IMR-90 (cell line): Measurements from ENCODE around the gene ARF1. TPM values are rescaled to one million over a fixed set of nuclear protein-coding genes. Genes with fewer than 3 reads are reported as not detected.
A peak's percentile ranks its signal among the peaks of the same experiment; 100 is the strongest.

ENCODE experiments used
- ATAC-seq: fragments of 200-7000 bp; cut with Tn5 transposase; 2 replicates; pipeline ENCODE4 v1.9.1; 2020; ENCODE audit warnings: low read depth, mild to moderate bottlenecking, moderate library complexity
- BruUV-seq: library from RNA; stranded (reverse); fragments of 400-500 nt; replicated peaks from 2 replicates; lab custom pipeline; 2021; lab: Mats Ljungman, UMichigan
- CTCF ChIA-PET: fragments of 300-600 bp; formaldehyde crosslinking; extraction: SDS; loops from one replicate; lab custom pipeline; 2021; ENCODE audit warnings: antibody characterized with exemption; lab: Yijun Ruan, JAX
- POLR2A ChIA-PET: fragments of 300-600 bp; sonication (Branson Sonifier 250); formaldehyde crosslinking; loops from one replicate; lab custom pipeline; 2022; ENCODE audit warnings: antibody characterized with exemption; ENCODE audit not compliant: unreplicated experiment; lab: Charles Lee
- DNase-seq: peaks from one replicate; pipeline ENCODE4 v3.0.0; 2013
- H2AFZ ChIP-seq: replicated peaks from 2 replicates; pipeline ENCODE3; 2013; ENCODE audit warnings: low read length, mild to moderate bottlenecking; ENCODE audit not compliant: poor library complexity
- H2AK5ac ChIP-seq: 2 replicates; pipeline ENCODE4 v1.6.1; 2013; ENCODE audit warnings: low read depth, low read length, inconsistent platforms
- H2AK9ac ChIP-seq: replicated peaks from 2 replicates; pipeline ENCODE3; 2013; ENCODE audit warnings: mild to moderate bottlenecking, low read depth, low read length, moderate library complexity; ENCODE audit not compliant: poor library complexity
- H2BK120ac ChIP-seq: 2 replicates; pipeline ENCODE4 v1.6.1; 2013; ENCODE audit warnings: low read depth, low read length, inconsistent platforms
- H2BK15ac ChIP-seq: 3 replicates; pipeline ENCODE4 v1.6.1; 2013; ENCODE audit warnings: low read depth, low read length, inconsistent platforms
- H2BK20ac ChIP-seq: 2 replicates; pipeline ENCODE4 v1.6.1; 2013; ENCODE audit warnings: low read depth, mild to moderate bottlenecking, inconsistent platforms, low read length, moderate library complexity
- H2BK5ac ChIP-seq: 2 replicates; pipeline ENCODE4 v1.6.1; 2013; ENCODE audit warnings: mild to moderate bottlenecking, low read depth, low read length, inconsistent platforms; ENCODE audit not compliant: poor library complexity, severe bottlenecking
- H3K14ac ChIP-seq: replicated peaks from 2 replicates; pipeline ENCODE4 v1.6.1; 2013; ENCODE audit warnings: low read depth, low read length, inconsistent platforms
- H3K18ac ChIP-seq: 2 replicates; pipeline ENCODE4 v1.6.1; 2013; ENCODE audit warnings: low read depth, low read length, control low read depth
- H3K23ac ChIP-seq: 2 replicates; pipeline ENCODE4 v1.6.1; 2013; ENCODE audit warnings: low read depth, low read length, inconsistent platforms
- H3K27ac ChIP-seq: 2 replicates; pipeline ENCODE4 v1.5.1; 2013; ENCODE audit warnings: mild to moderate bottlenecking, control low read depth, low read length; ENCODE audit not compliant: insufficient read depth
- H3K27me3 ChIP-seq: 2 replicates; pipeline ENCODE4 v1.6.1; 2013; ENCODE audit warnings: low read length; ENCODE audit not compliant: control insufficient read depth, insufficient read depth
- H3K36me3 ChIP-seq: 2 replicates; pipeline ENCODE4 v1.6.1; 2013; ENCODE audit warnings: low read length, mixed read lengths; ENCODE audit not compliant: control insufficient read depth, insufficient read depth
- H3K4ac ChIP-seq: 2 replicates; pipeline ENCODE4 v1.6.1; 2013; ENCODE audit warnings: low read depth, low read length, inconsistent platforms
- H3K4me1 ChIP-seq: 2 replicates; pipeline ENCODE4 v1.6.1; 2013; ENCODE audit warnings: low read length, mixed read lengths; ENCODE audit not compliant: control insufficient read depth, insufficient read depth
- H3K4me2 ChIP-seq: 2 replicates; pipeline ENCODE4 v1.6.1; 2013; ENCODE audit warnings: low read depth, mild to moderate bottlenecking, control low read depth, low read length, moderate library complexity
- H3K4me3 ChIP-seq: 2 replicates; pipeline ENCODE4 v1.5.1; 2013; ENCODE audit warnings: low read depth, mild to moderate bottlenecking, control low read depth, low read length, moderate library complexity; ENCODE audit not compliant: insufficient read depth
- H3K56ac ChIP-seq: 2 replicates; pipeline ENCODE4 v1.6.1; 2013; ENCODE audit warnings: low read length, inconsistent platforms; ENCODE audit not compliant: insufficient read depth; ENCODE audit errors: extremely low read depth
- H3K79me1 ChIP-seq, 2 experiments: 2 replicates each; pipeline ENCODE4 v1.6.1; 2013; ENCODE audit warnings: low read length in 2 of 2, inconsistent platforms in 1 of 2, low read depth in 1 of 2
- H3K9ac ChIP-seq: 2 replicates; pipeline ENCODE4 v1.6.1; 2013; ENCODE audit warnings: low read depth, low read length, control low read depth
- H3K9me1 ChIP-seq: 2 replicates; pipeline ENCODE4 v1.6.1; 2013; ENCODE audit warnings: low read length, inconsistent platforms; ENCODE audit not compliant: insufficient read depth
- H3K9me3 ChIP-seq: 2 replicates; pipeline ENCODE4 v1.6.1; 2013; ENCODE audit warnings: low read length; ENCODE audit not compliant: control insufficient read depth, insufficient read depth
- H4K20me1 ChIP-seq: 2 replicates; pipeline ENCODE4 v1.6.1; 2013; ENCODE audit warnings: low read length, inconsistent platforms; ENCODE audit not compliant: insufficient read depth
- H4K5ac ChIP-seq: 2 replicates; pipeline ENCODE4 v1.6.1; 2013; ENCODE audit warnings: mild to moderate bottlenecking, low read depth, low read length, control low read depth
- H4K8ac ChIP-seq, 2 experiments: 2 replicates each; pipeline ENCODE4 v1.6.1; 2013; ENCODE audit warnings: low read depth in 2 of 2, low read length in 2 of 2, control low read depth in 1 of 2, inconsistent platforms in 1 of 2
- H4K91ac ChIP-seq: 2 replicates; pipeline ENCODE4 v1.6.1; 2013; ENCODE audit warnings: low read depth, low read length, inconsistent platforms; ENCODE audit not compliant: insufficient read depth
- CHD1 ChIP-seq: IDR thresholded peaks from 2 replicates; pipeline ENCODE4 v1.6.1; 2012; ENCODE audit warnings: low read depth, low read length, improper control_type of control experiment
- CTCF ChIP-seq: conservative IDR thresholded peaks from 2 replicates; pipeline ENCODE4 v1.5.1; 2012; ENCODE audit warnings: mild to moderate bottlenecking, low read depth, low read length, improper control_type of control experiment
- MAFK ChIP-seq: IDR thresholded peaks from 2 replicates; pipeline ENCODE4 v1.6.1; 2012; ENCODE audit warnings: low read depth, low read length, improper control_type of control experiment
- MAZ ChIP-seq: IDR thresholded peaks from 2 replicates; pipeline ENCODE4 v1.6.1; 2012; ENCODE audit warnings: low read depth, mild to moderate bottlenecking, low read length, improper control_type of control experiment, moderate library complexity, borderline replicate concordance
- MXI1 ChIP-seq: IDR thresholded peaks from 2 replicates; pipeline ENCODE4 v1.6.1; 2012; ENCODE audit warnings: low read depth, mild to moderate bottlenecking, low read length, moderate library complexity, borderline replicate concordance
- NFE2L2 ChIP-seq: fragments of 150-350 bp; IDR thresholded peaks from 2 replicates; pipeline ENCODE4 v1.6.1; 2016; ENCODE audit warnings: low read depth, mild to moderate bottlenecking, low read length
- POLR2A ChIP-seq: IDR thresholded peaks from 2 replicates; pipeline ENCODE4 v1.6.1; 2012; ENCODE audit warnings: mild to moderate bottlenecking, low read depth, low read length
- RCOR1 ChIP-seq: IDR thresholded peaks from 2 replicates; pipeline ENCODE4 v1.6.1; 2012; ENCODE audit warnings: mild to moderate bottlenecking, low read length, improper control_type of control experiment; ENCODE audit not compliant: insufficient replicate concordance
- RFX5 ChIP-seq: IDR thresholded peaks from 2 replicates; pipeline ENCODE4 v1.8.0; 2012; ENCODE audit warnings: low read depth, mild to moderate bottlenecking, low read length, moderate library complexity
- WGBS, 2 experiments: methylation state at CpG; one replicate each; pipeline versions ENCODE4 v1.1.5 to v1.1.7; 2013; ENCODE audit warnings: missing lambda C conversion rate in 2 of 2; ENCODE audit not compliant: insufficient read length in 1 of 2; ENCODE audit errors: extremely low coverage in 2 of 2; 5-methylcytosine and 5-hydroxymethylcytosine counted together
- dilution Hi-C: fragments of 300-500 bp; cut with HindIII; formaldehyde crosslinking; loops from one replicate; pipeline ENCODE4 v1.14.3; 2018; ENCODE audit warnings: low sequenced_read_pairs; ENCODE audit not compliant: unreplicated experiment
- in situ Hi-C: fragments of 300-500 bp; cut with MboI; formaldehyde crosslinking; loops from 3 replicates; pipeline ENCODE4 v1.14.3; 2019; ENCODE audit warnings: low sequenced_read_pairs, inconsistent platforms, mixed read lengths
- intact Hi-C: fragments of 100-400 bp; cut with micrococcal nuclease; formaldehyde crosslinking; loops from 2 replicates; pipeline ENCODE4 v1.10.0; 2022
- polyA plus RNA-seq, 3 experiments: library from polyadenylated mRNA; depleted of rRNA; stranded (reverse); fragments of >200 nt; gene quantifications; 2 replicates each; pipeline ENCODE4 v1.2.3, GENCODE V29; 2012; ENCODE audit warnings: low replicate concordance in 1 of 3
- total RNA-seq: library from RNA; depleted of rRNA; stranded (reverse); fragments of >200 nt; gene quantifications from 2 replicates; pipeline ENCODE4 v1.2.3, GENCODE V29; 2012

The ARF1 gene
- total and polyA plus RNA-seq, 2 of the 4 experiments (the other 2 are of a cell fraction): 330 to 1,100 TPM

GRCh38 chr1:228072658-228073043 lies 9.9 kb upstream of the ARF1 start:
- dilution Hi-C loops: no loop called here
- in situ Hi-C loops: no loop called here
- Histone ChIP-seq H2BK15ac (no peak overlapping the region), H2AK9ac (no peak overlapping the region), H3K4ac (no peak overlapping the region), H4K20me1 (peaks cover 12% of the 10 kb centered on the region), H2AFZ (peak overlapping the region; percentile 33), H3K23ac (no peak overlapping the region), H3K14ac (no peak overlapping the region), H3K4me3 (no peak overlapping the region), H2BK120ac (no peak overlapping the region), H2BK5ac (no peak overlapping the region), H3K4me2 (no peak overlapping the region), H3K27me3 (peaks cover 17% of the 10 kb centered on the region), H3K27ac (no peak overlapping the region), H4K91ac (no peak overlapping the region), H3K36me3 (no peaks in the 10 kb centered on the region), H4K8ac (no peak overlapping the region), H3K18ac (no peak overlapping the region), H2BK20ac (no peak overlapping the region), H3K79me1 (no peaks in the 10 kb centered on the region), H3K4me1 (no peaks in the 10 kb centered on the region), H3K9ac (no peak overlapping the region), H3K56ac (no peak overlapping the region), H3K9me1 (no peaks in the 10 kb centered on the region), H2AK5ac (no peak overlapping the region), H4K5ac (no peak overlapping the region), H3K9me3 (no peaks in the 10 kb centered on the region)
- no peak for TF ChIP-seq MAZ
- no peak for TF ChIP-seq RCOR1
- no peak for TF ChIP-seq MXI1
- no peak for TF ChIP-seq RFX5
- no peak for TF ChIP-seq POLR2A
- no peak for TF ChIP-seq CTCF
- no peak for TF ChIP-seq NFE2L2
- TF ChIP-seq MAFK: no peak
- TF ChIP-seq CHD1: no peak
- WGBS, 2 experiments: 62% methylated on average over 4 of the region's 5 CpGs; no CpG with 5 or more reads in 1 of the 2 experiments
- POLR2A ChIA-PET: no interaction called here
- ATAC-seq: no peak
- DNase-seq: no peak
- no TSS peak for BruUV-seq
- intact Hi-C loops: no loop called here
- CTCF ChIA-PET: no interaction called here
